Measurements from ENCODE around the gene ADRB1. TPM values are rescaled to one million over a fixed set of nuclear protein-coding genes. Genes with fewer than 3 reads are reported as not detected.

Gene ADRB1
- total and polyA plus RNA-seq, 2 experiments from 2014 or later: 0.10 to 1.2 TPM

DNA sequence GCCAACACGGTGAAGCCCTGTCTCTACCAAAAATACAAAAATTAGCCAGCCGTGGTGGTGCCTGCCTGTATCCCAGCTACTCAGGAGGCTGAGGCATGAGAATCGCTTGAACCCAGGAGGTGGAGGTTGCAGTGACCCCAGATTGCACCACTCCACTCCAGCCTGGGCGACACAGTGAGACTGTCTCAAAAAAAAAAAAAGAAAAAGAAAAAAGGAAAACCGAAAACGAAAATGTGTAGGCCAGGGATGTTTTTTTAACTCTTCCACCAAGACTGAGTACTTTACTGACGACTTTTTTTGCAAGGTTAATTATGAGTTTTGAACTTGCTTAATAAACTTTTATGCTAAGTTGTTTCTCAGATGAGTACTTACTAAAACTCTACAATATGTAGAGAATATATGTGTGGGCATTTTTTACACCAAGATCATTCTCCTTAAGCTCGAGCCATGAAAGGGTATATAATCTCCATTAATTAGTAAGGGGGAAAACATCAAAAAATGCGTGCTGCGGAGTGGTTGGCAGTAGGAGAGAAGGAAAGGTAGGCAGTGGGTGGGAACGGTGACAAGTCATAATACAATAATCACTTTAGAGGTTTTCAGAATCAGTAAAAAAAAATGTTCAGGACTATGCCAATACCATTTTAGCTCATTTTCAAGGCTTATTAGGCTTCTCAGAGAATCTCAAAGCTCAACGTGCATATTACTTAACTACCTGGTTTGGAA, 8.6 kb upstream of the ADRB1 start:
- Histone ChIP-seq H3K9me3 (ENCODE audit: low read depth) (no peaks in the 10 kb centered on the region), H3K79me2 (no peaks in the 10 kb centered on the region), H3K4me1 (ENCODE audit: insufficient read depth) (no peaks in the 10 kb centered on the region), H3K4me2 (no peak overlapping the region), H3K9me2 (replicated peaks; ENCODE audit: insufficient read depth) (no peaks in the 10 kb centered on the region), H3K27me3 (peaks cover 17% of the 10 kb centered on the region), H3K27ac (no peak overlapping the region), H2AFZ (no peak overlapping the region), H4K20me1 (ENCODE audit: insufficient read depth, poor library complexity, severe bottlenecking) (no peaks in the 10 kb centered on the region), H3K4me3 (no peak overlapping the region), H3K36me3 (replicated peaks; ENCODE audit: insufficient read depth, low read depth) (no peaks in the 10 kb centered on the region)
- TF ChIP-seq EZH2 (IDR thresholded peaks at IDR 0.05; ENCODE audit: borderline replicate concordance): no peak
- no peak for TF ChIP-seq EZH2phosphoT487 (IDR thresholded peaks at IDR 0.05; ENCODE audit: low read depth, severe bottlenecking, unreplicated experiment)
- TF ChIP-seq, protein P1, sequence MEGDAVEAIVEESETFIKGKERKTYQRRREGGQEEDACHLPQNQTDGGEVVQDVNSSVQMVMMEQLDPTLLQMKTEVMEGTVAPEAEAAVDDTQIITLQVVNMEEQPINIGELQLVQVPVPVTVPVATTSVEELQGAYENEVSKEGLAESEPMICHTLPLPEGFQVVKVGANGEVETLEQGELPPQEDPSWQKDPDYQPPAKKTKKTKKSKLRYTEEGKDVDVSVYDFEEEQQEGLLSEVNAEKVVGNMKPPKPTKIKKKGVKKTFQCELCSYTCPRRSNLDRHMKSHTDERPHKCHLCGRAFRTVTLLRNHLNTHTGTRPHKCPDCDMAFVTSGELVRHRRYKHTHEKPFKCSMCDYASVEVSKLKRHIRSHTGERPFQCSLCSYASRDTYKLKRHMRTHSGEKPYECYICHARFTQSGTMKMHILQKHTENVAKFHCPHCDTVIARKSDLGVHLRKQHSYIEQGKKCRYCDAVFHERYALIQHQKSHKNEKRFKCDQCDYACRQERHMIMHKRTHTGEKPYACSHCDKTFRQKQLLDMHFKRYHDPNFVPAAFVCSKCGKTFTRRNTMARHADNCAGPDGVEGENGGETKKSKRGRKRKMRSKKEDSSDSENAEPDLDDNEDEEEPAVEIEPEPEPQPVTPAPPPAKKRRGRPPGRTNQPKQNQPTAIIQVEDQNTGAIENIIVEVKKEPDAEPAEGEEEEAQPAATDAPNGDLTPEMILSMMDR (IDR thresholded peaks at IDR 0.05; ENCODE audit: poor library complexity): no peak
- DNase-seq (ENCODE audit: low spot score): no peak
- 90% methylated on average over 12 of the region's 12 CpGs for WGBS (ENCODE audit: low lambda C conversion rate, missing lambda C conversion rate)

- Histone ChIP-seq H3K27ac (no peak overlapping the region), H3K4me1 (ENCODE audit: insufficient read depth) (no peaks in the 10 kb centered on the region), H4K20me1 (ENCODE audit: insufficient read depth, poor library complexity, severe bottlenecking) (no peaks in the 10 kb centered on the region), H2AFZ (no peak overlapping the region), H3K79me2 (no peaks in the 10 kb centered on the region), H3K9me3 (ENCODE audit: low read depth) (no peaks in the 10 kb centered on the region), H3K36me3 (replicated peaks; ENCODE audit: insufficient read depth, low read depth) (no peaks in the 10 kb centered on the region), H3K4me3 (no peak overlapping the region), H3K27me3 (peaks cover 24% of the 10 kb centered on the region), H3K9me2 (replicated peaks; ENCODE audit: insufficient read depth) (no peaks in the 10 kb centered on the region), H3K4me2 (no peak overlapping the region)
- TF ChIP-seq EZH2 (IDR thresholded peaks at IDR 0.05; ENCODE audit: borderline replicate concordance) (no peak), EZH2phosphoT487 (IDR thresholded peaks at IDR 0.05; ENCODE audit: low read depth, severe bottlenecking, unreplicated experiment) (no peak)
- TF ChIP-seq, protein P1 (IDR thresholded peaks at IDR 0.05; ENCODE audit: poor library complexity): no peak
- WGBS (ENCODE audit: low lambda C conversion rate, missing lambda C conversion rate): 89% methylated on average over 5 of the region's 5 CpGs
- no peak for DNase-seq (ENCODE audit: low spot score)
Measured at GRCh38 chr10:114035791-114036190, 7.9 kb upstream of the ADRB1 start.

DNA sequence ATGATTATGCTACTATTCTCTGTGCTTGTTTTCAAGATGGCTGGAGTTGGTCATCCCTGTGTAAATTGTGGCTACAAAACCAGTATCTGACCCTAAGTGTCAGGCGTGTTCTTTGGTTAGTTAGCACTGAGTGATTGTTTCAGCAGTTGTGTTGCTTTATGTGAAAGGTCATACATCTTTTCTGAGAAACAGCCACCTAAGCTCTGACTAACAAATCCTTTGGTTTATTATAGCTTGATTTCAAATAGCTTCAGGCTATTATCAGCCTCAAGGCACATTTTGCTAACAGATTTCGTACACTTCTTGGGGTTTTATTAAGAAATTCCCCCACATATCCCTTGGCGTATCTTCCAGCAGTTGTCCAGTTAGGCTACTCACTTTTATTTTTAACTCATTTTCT, 4.8 kb upstream of the ADRB1 start:
- Histone ChIP-seq H3K4me3 (no peak overlapping the region), H3K9me3 (ENCODE audit: low read depth) (no peaks in the 10 kb centered on the region), H3K79me2 (no peaks in the 10 kb centered on the region), H2AFZ (no peak overlapping the region), H3K36me3 (replicated peaks; ENCODE audit: insufficient read depth, low read depth) (no peaks in the 10 kb centered on the region), H4K20me1 (ENCODE audit: insufficient read depth, poor library complexity, severe bottlenecking) (no peaks in the 10 kb centered on the region), H3K4me2 (no peak overlapping the region), H3K27ac (no peak overlapping the region), H3K9me2 (replicated peaks; ENCODE audit: insufficient read depth) (no peaks in the 10 kb centered on the region), H3K4me1 (ENCODE audit: insufficient read depth) (no peaks in the 10 kb centered on the region), H3K27me3 (peaks cover 49% of the 10 kb centered on the region)
- no peak for TF ChIP-seq EZH2 (IDR thresholded peaks at IDR 0.05; ENCODE audit: borderline replicate concordance)
- TF ChIP-seq EZH2phosphoT487 (IDR thresholded peaks at IDR 0.05; ENCODE audit: low read depth, severe bottlenecking, unreplicated experiment): no peak
- TF ChIP-seq, protein P1 (IDR thresholded peaks at IDR 0.05; ENCODE audit: poor library complexity): no peak
- WGBS (ENCODE audit: low lambda C conversion rate, missing lambda C conversion rate): 84% methylated on average over 3 of the region's 3 CpGs
- DNase-seq (ENCODE audit: low spot score): no peak

Data from hepatocyte (in vitro differentiated cells).